ENCODE data around the gene MTHFS.

MTHFS gene

GRCh38 chr15:79898369-79898768 is 1.6 kb upstream of the MTHFS start:
- TF ChIP-seq TAF1 (IDR thresholded peaks at IDR 0.05; ENCODE audit: borderline replicate concordance, insufficient read depth, low read length) (no peak), POLR2AphosphoS5 (IDR thresholded peaks at IDR 0.05; ENCODE audit: low read depth, low read length) (no peak), SIN3A (IDR thresholded peaks at IDR 0.05; ENCODE audit: borderline replicate concordance, insufficient read depth, low read length) (no peak), REST (IDR thresholded peaks at IDR 0.05; ENCODE audit: insufficient read depth in 1 of 2, low read depth in 2 of 2, low read length in 2 of 2) (no peak), FOXP2 (optimal IDR thresholded peaks at IDR 0.05; ENCODE audit: borderline replicate concordance, extremely low read depth, extremely low read length, insufficient read depth) (no peak)

- no peak for TF ChIP-seq SIN3A (IDR thresholded peaks at IDR 0.05; ENCODE audit: borderline replicate concordance, insufficient read depth, low read length)
- TF ChIP-seq FOXP2 (optimal IDR thresholded peaks at IDR 0.05; ENCODE audit: borderline replicate concordance, extremely low read depth, extremely low read length, insufficient read depth) = no peak
These were observed 893 bp upstream of the MTHFS start for GRCh38 chr15:79897701-79898113.

- TF ChIP-seq SIN3A (IDR thresholded peaks at IDR 0.05; ENCODE audit: borderline replicate concordance, insufficient read depth, low read length) (no peak), POLR2AphosphoS5 (IDR thresholded peaks at IDR 0.05; ENCODE audit: low read depth, low read length) (no peak), REST (IDR thresholded peaks at IDR 0.05; ENCODE audit: insufficient read depth in 1 of 2, low read depth in 2 of 2, low read length in 2 of 2) (no peak), TAF1 (IDR thresholded peaks at IDR 0.05; ENCODE audit: borderline replicate concordance, insufficient read depth, low read length) (no peak), FOXP2 (optimal IDR thresholded peaks at IDR 0.05; ENCODE audit: borderline replicate concordance, extremely low read depth, extremely low read length, insufficient read depth) (no peak)
These were observed 515 bp upstream of the MTHFS start for GRCh38 chr15:79897380-79897678.

- TF ChIP-seq FOXP2 (optimal IDR thresholded peaks at IDR 0.05; ENCODE audit: borderline replicate concordance, extremely low read depth, extremely low read length, insufficient read depth) (no peak), SIN3A (IDR thresholded peaks at IDR 0.05; ENCODE audit: borderline replicate concordance, insufficient read depth, low read length) (no peak), POLR2AphosphoS5 (IDR thresholded peaks at IDR 0.05; ENCODE audit: low read depth, low read length) (no peak), REST (IDR thresholded peaks at IDR 0.05; ENCODE audit: insufficient read depth in 1 of 2, low read depth in 2 of 2, low read length in 2 of 2) (no peak), TAF1 (IDR thresholded peaks at IDR 0.05; ENCODE audit: borderline replicate concordance, insufficient read depth, low read length) (no peak)
These were observed 632 bp downstream of the MTHFS start for GRCh38 chr15:79896131-79896633.

- TF ChIP-seq TAF1 (IDR thresholded peaks at IDR 0.05; ENCODE audit: borderline replicate concordance, insufficient read depth, low read length) (no peak), FOXP2 (optimal IDR thresholded peaks at IDR 0.05; ENCODE audit: borderline replicate concordance, extremely low read depth, extremely low read length, insufficient read depth) (no peak), SIN3A (IDR thresholded peaks at IDR 0.05; ENCODE audit: borderline replicate concordance, insufficient read depth, low read length) (no peak), POLR2AphosphoS5 (IDR thresholded peaks at IDR 0.05; ENCODE audit: low read depth, low read length) (no peak), REST (IDR thresholded peaks at IDR 0.05; ENCODE audit: insufficient read depth in 1 of 2, low read depth in 2 of 2, low read length in 2 of 2) (no peak)
These were observed 9.5 kb downstream of the MTHFS start for GRCh38 chr15:79887054-79887930.
